Adrenal gland (tissue), 12 donors: Measurements from ENCODE around the gene SIRT5. TPM values are rescaled to one million over a fixed set of nuclear protein-coding genes. Genes with fewer than 3 reads are reported as not detected.

Experiments used
- DNase-seq, 7 donors: peaks; one replicate each; pipeline ENCODE4 v3.0.0-alpha.2; 2019 to 2020
- H3K27ac ChIP-seq, 5 donors: fragments of 200-600 bp; sonication (generic) in 4 of 5; 1 replicate in 3 of 5; 2 replicates in 2 of 5; pipeline versions ENCODE4 v1.5.1 to v1.8.0; 2016 to 2020; ENCODE audit warnings: mild to moderate bottlenecking in 1 of 5
- H3K27me3 ChIP-seq: fragments of 200-600 bp; 2 replicates; pipeline ENCODE4 v1.8.0; 2021
- H3K36me3 ChIP-seq, 2 donors: fragments of 200-600 bp; replicated peaks in 1 of 2; 1 replicate in 1 of 2; 2 replicates in 1 of 2; pipeline versions ENCODE4 v1.5.1 to v1.8.0; 2018 to 2022
- H3K4me1 ChIP-seq, 2 donors: fragments of 200-600 bp; replicated peaks in 1 of 2; 1 replicate in 1 of 2; 2 replicates in 1 of 2; pipeline versions ENCODE4 v1.5.1 to v1.8.0; 2018 to 2021
- H3K4me3 ChIP-seq, 4 donors: fragments of 200-600 bp; sonication (generic) in 3 of 4; one replicate each; pipeline ENCODE4 v1.5.1; 2016 to 2018
- H3K9me3 ChIP-seq, 3 donors: fragments of 200-600 bp; sonication (generic) in 1 of 3; replicated peaks in 1 of 3; 1 replicate in 2 of 3; 2 replicates in 1 of 3; pipeline versions ENCODE4 v1.5.1 to v1.8.0; 2016 to 2021
- CTCF ChIP-seq, 6 experiments: fragments of 450-650 bp in 4 of 6; fragments of 200-600 bp in 2 of 6; sonication (generic) in 1 of 6; IDR thresholded peaks; 1 replicate in 5 of 6; 2 replicates in 1 of 6; pipeline versions ENCODE4 v1.5.1 to v1.8.0; 2016 to 2021; ENCODE audit warnings: antibody characterized with exemption in 6 of 6, mild to moderate bottlenecking in 2 of 6, moderate library complexity in 1 of 6
- POLR2A ChIP-seq, 2 donors: fragments of 450-650 bp; IDR thresholded peaks; one replicate each; pipeline ENCODE4 v1.6.1; 2017; ENCODE audit warnings: antibody characterized with exemption in 2 of 2, mild to moderate bottlenecking in 2 of 2, moderate library complexity in 1 of 2
- WGBS, 4 donors: extraction: QIAGEN DNeasy Blood & Tissue Kit in 2 of 4; methylation state at CpG; one replicate each; pipeline versions ENCODE4 v1.1.5 to v1.1.7; 2013 to 2017; 5-methylcytosine and 5-hydroxymethylcytosine counted together
- intact Hi-C, 2 donors: fragments of 100-400 bp; cut with DNase I; formaldehyde crosslinking; loops; one replicate each; pipeline versions ENCODE4 v1.14.1 to v1.15.0; 2022 to 2023
- polyA plus RNA-seq, 3 donors: library from polyadenylated mRNA; stranded (reverse); fragments of 200-250 nt in 2 of 3; fragments of 350-450 nt in 1 of 3; fragmentation: Illumina TruSeq in 1 of 3; extraction: RNeasy Lipid Tissue Mini Kit (QIAGEN cat#74804) in 1 of 3; gene quantifications; one replicate each; pipeline ENCODE4 v1.2.3, GENCODE V29; 2013 to 2014
- total RNA-seq, 9 donors: library from RNA; depleted of rRNA in 4 of 9; stranded (reverse); fragments of >200 nt in 4 of 9; fragments of 120-200 nt in 1 of 9; fragmentation: NEBNext Ultra II Directional in 1 of 9; extraction: Animal tissue kit (Norgen Biotek cat#: 25700) in 1 of 9; gene quantifications; one replicate each; pipeline versions ENCODE4 v1.1.0 to v1.2.4, GENCODE V29; 2013 to 2023
- donor health status: healthy with polysubstance abuse.
- donor health status: Bipolar disorder and iron deficiency.
- donor health status: DM: yes; HTN: yes; CAD: no.
- donor health status: DM: no; HTN: no; CAD: no.
- donor health status: DM: no; HTN: no; CAD: no.
- donor health status: DM: yes; HTN: yes; CAD: no.

Gene SIRT5
- total and polyA plus RNA-seq, 12 donors = 6.6 to 18.2 (median 11.1) TPM

DNA sequence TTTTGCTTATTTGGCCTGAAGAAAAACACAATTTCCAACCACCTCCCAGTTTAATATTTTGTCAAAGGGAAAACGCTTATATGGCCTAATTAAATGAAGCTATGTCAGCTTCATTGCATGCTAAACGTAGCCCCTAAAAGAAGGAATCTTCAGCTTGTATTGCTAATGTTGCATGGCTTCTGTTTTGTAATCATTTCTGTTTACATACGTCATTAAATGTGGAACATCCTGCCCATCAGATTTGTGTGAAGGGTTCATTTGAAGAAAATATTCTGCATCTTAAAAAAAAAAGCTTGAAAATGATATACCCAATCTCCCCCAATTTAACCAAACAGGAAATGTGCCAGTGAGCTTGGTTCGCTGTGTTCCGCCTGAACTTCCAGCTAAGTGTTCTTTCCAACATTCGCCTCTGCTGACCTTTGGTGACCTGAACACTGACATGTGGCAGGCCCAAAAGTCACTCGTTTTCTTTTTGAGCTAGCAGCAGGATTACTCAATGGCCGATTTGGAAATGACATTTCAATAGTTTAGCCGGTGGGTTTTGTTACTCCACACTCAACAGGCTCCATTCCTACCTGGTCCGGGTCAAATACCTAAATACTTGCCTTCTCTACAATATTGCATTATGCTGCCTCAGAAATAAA is 12.7 kb upstream of the SIRT5 start:
- Histone ChIP-seq H3K36me3 (no peaks in the 10 kb centered on the region), H3K4me1 (no peaks in the 10 kb centered on the region), H3K9me3 (no peaks in the 10 kb centered on the region), H3K27me3 (peaks cover 12% of the 10 kb centered on the region), H3K27ac (peak overlapping the region in 1 of 5 donors; percentile 62), H3K4me3 (no peak overlapping the region)
- peak in 5 of 7 donors; percentile 29 to 56 (median 37) for DNase-seq
- TF ChIP-seq CTCF (IDR thresholded peaks at IDR 0.05) = no peak
- TF ChIP-seq POLR2A (IDR thresholded peaks at IDR 0.05) = no peak
- WGBS, 4 donors = 58 to 66% (median 63%) methylated on average over 10 of the region's 10 CpGs
- intact Hi-C loops = no loop called here

DNA sequence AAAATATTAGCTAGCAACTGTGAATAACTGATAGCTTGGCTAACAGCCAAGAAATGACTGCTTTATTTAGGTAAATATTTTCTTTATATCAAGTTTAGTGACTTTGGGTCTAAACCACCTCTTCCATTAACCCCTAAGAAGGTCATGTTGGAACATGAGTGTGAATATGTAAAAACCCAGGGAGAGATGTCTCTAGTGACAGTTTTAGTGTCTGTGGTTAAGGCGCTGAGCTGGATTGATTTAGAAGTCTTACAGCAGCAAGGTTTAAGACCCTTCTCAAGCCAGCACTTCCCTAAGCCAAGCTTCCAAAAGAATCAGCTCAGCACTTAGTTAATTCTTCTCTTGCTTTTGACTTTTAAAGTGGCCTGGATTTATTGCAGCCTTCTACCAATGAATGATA is 11.4 kb upstream of the SIRT5 start:
- no peak for DNase-seq
- WGBS, 4 donors = 67 to 94% (median 74%) methylated on average over 1 of the region's 1 CpG
- H3K4me3 ChIP-seq = no peak overlapping the region
- H3K4me1 ChIP-seq = no peaks in the 10 kb centered on the region
- no peaks in the 10 kb centered on the region for H3K9me3 ChIP-seq
- no peak overlapping the region for H3K27ac ChIP-seq
- H3K36me3 ChIP-seq = no peaks in the 10 kb centered on the region
- peaks cover 12% of the 10 kb centered on the region for H3K27me3 ChIP-seq
- TF ChIP-seq POLR2A (IDR thresholded peaks at IDR 0.05) (no peak), CTCF (IDR thresholded peaks at IDR 0.05) (no peak)
- intact Hi-C loops = no loop called here

GRCh38 chr6:13565921-13566320 is 8.5 kb upstream of the SIRT5 start:
- Histone ChIP-seq H3K9me3 (no peaks in the 10 kb centered on the region), H3K36me3 (no peaks in the 10 kb centered on the region), H3K27ac (no peak overlapping the region), H3K4me1 (no peaks in the 10 kb centered on the region), H3K27me3 (peaks cover 12% of the 10 kb centered on the region), H3K4me3 (no peak overlapping the region)
- TF ChIP-seq POLR2A (IDR thresholded peaks at IDR 0.05) = no peak
- no peak for TF ChIP-seq CTCF (IDR thresholded peaks at IDR 0.05)
- no peak for DNase-seq
- 84 to 91% (median 86%) methylated on average over 4 of the region's 4 CpGs for WGBS, 4 donors
- intact Hi-C loops = no loop called here

GRCh38 chr6:13566500-13566899 is 7.9 kb upstream of the SIRT5 start:
- TF ChIP-seq CTCF (IDR thresholded peaks at IDR 0.05) (no peak), POLR2A (IDR thresholded peaks at IDR 0.05) (no peak)
- H3K4me3 ChIP-seq = no peak overlapping the region
- no peak for DNase-seq
- 83 to 92% (median 85%) methylated on average over 3 of the region's 3 CpGs for WGBS, 4 donors
- H3K27me3 ChIP-seq = peaks cover 12% of the 10 kb centered on the region
- no peaks in the 10 kb centered on the region for H3K9me3 ChIP-seq
- intact Hi-C loops = no loop called here
- H3K4me1 ChIP-seq = no peaks in the 10 kb centered on the region
- H3K36me3 ChIP-seq = no peaks in the 10 kb centered on the region
- no peak overlapping the region for H3K27ac ChIP-seq
